CD4-positive, alpha-beta T cell treated with Interleukin-4 for 1 hour (primary cell): ENCODE results near the gene KCNE2.
"Not testable (repeated sequence)": the region's sequence is repeated elsewhere in the genome, so short reads cannot be mapped to it uniquely, and the experiment has no call there.

Experiments used
- DNase-seq, 2 donors: peaks; one replicate each; pipeline ENCODE4 v3.0.0-alpha.2; 2020 to 2022

The KCNE2 gene

GRCh38 chr21:34417448-34418077, 53.8 kb downstream of the KCNE2 start:
- DNase-seq, result not testable (repeated sequence)
